ENCODE data around the gene LRMDA. TPM values are rescaled to one million over a fixed set of nuclear protein-coding genes. Genes with fewer than 3 reads are reported as not detected.

Gene LRMDA
- total and polyA plus RNA-seq, 2 donors (not counting 1 experiment from before 2014, with no cell fraction given), result 0.12 TPM; not detected in 1

DNA sequence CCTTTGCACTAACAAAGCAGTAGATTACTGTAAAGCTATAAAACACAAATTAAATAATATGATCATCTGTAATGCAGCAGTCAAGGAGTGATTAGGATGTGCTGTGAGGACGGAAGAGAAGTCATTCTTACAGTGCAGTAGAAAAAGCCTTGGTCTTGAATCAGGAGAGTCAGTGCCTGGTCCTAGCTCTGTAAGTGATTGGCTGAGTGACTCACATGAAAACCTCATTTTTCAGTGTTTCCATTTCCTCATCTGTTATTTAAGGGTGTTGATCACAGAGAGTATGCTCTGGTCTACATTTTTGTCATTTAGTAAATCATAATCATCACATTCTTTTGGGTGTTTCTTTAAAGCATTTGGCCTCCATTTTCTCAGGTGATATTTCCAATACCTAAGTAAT is 717.8 kb downstream of the LRMDA start:
- no peak overlapping the region for H3K4me3 ChIP-seq (ENCODE audit: control extremely low read depth in 1 of 5, extremely low read depth in 1 of 5, insufficient read depth in 1 of 5, low read depth in 2 of 5, low read length in 4 of 5)
- no peak for ATAC-seq (ENCODE audit: low read depth)

DNA sequence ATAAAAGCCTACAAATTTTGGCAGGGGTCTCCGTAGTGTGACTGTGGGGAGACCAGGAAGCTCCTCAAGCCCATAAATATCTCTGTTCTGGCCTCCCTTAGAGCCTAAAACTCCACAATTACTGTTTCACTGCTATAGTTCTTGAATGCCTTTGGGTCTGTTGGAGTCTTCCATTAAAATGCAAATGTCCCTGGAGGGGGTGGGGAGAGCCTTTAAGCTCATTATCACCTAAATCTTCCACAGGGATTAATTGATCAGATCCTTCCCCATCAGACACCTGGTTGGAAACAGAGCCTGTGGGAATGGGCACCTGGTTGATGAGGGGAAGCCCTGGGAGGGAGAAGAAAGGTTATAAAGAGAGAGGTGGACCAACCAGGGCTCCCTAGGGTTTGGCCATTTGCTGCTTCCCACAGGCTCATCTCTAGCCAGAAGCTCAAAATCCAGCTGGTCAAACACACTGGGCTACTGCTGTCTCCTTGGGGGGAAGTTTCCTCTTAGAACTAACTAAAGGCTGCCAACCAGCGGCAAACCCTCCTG is 718.2 kb downstream of the LRMDA start:
- ATAC-seq (ENCODE audit: low read depth) (no peak), DNase-seq (no peak)
- no peak overlapping the region for H3K9ac ChIP-seq (ENCODE audit: low read length)
- no peak overlapping the region for H2AFZ ChIP-seq (ENCODE audit: insufficient read depth, low read depth, low read length, poor library complexity, severe bottlenecking)
- H3K4me2 ChIP-seq (replicated peaks; ENCODE audit: low read depth, low read length, poor library complexity, severe bottlenecking), result no peak overlapping the region
- no peaks in the 10 kb centered on the region for H3K79me2 ChIP-seq (ENCODE audit: control insufficient read depth, insufficient read depth, low read length)
- H3K36me3 ChIP-seq (replicated peaks in 1 of 2; ENCODE audit: control extremely low read depth in 1 of 2, control insufficient read depth in 1 of 2, extremely low read depth in 1 of 2, insufficient read depth in 2 of 2, low read length in 1 of 2), result no peaks in the 10 kb centered on the region
- H3K9me3 ChIP-seq (ENCODE audit: control extremely low read depth in 1 of 3, control insufficient read depth in 2 of 3, insufficient read depth in 1 of 3, low read length in 2 of 3), result peaks cover 0 to 10% (median 2%) of the 10 kb centered on the region in 3 donors
- ChIA-PET POLR2A (no interaction called here), CTCF (no interaction called here)
- no peak for TF ChIP-seq EZH2 (IDR thresholded peaks at IDR 0.05; ENCODE audit: borderline replicate concordance, insufficient read depth, low read depth, low read length, poor library complexity, severe bottlenecking)
- no peaks in the 10 kb centered on the region for H4K20me1 ChIP-seq (ENCODE audit: control insufficient read depth, insufficient read depth, low read length, poor library complexity, severe bottlenecking)
- H3K4me1 Mint-ChIP-seq, result no peaks in the 10 kb centered on the region
- no peaks in the 10 kb centered on the region for H3K27me3 ChIP-seq (replicated peaks in 1 of 4; ENCODE audit: control extremely low read depth in 1 of 4, control insufficient read depth in 3 of 4, insufficient read depth in 4 of 4, low read length in 3 of 4)
- intact Hi-C loops (cut with micrococcal nuclease), result no loop called here
- no peak overlapping the region for H3K4me3 Mint-ChIP-seq
- no peak overlapping the region for H3K27ac Mint-ChIP-seq
- H3K27ac ChIP-seq (ENCODE audit: low read length in 2 of 2), result no peak overlapping the region
- no peak overlapping the region for H3K4me3 ChIP-seq (ENCODE audit: control extremely low read depth in 1 of 5, extremely low read depth in 1 of 5, insufficient read depth in 1 of 5, low read depth in 2 of 5, low read length in 4 of 5)
- H3K4me1 ChIP-seq (ENCODE audit: control insufficient read depth in 2 of 2, insufficient read depth in 2 of 2, low read length in 2 of 2), result no peaks in the 10 kb centered on the region
- H3K9me3 Mint-ChIP-seq (ENCODE audit: insufficient read depth), result no peaks in the 10 kb centered on the region
- 100% methylated on average over 1 of the region's 2 CpGs for WGBS (ENCODE audit: insufficient coverage)
- no peaks in the 10 kb centered on the region for H3K27me3 Mint-ChIP-seq

More for the DNA sequence above, 717.8 kb downstream of the LRMDA start:
- no peak for DNase-seq
- no peak for TF ChIP-seq EZH2 (IDR thresholded peaks at IDR 0.05; ENCODE audit: borderline replicate concordance, insufficient read depth, low read depth, low read length, poor library complexity, severe bottlenecking)
- TF ChIP-seq, protein P1, sequence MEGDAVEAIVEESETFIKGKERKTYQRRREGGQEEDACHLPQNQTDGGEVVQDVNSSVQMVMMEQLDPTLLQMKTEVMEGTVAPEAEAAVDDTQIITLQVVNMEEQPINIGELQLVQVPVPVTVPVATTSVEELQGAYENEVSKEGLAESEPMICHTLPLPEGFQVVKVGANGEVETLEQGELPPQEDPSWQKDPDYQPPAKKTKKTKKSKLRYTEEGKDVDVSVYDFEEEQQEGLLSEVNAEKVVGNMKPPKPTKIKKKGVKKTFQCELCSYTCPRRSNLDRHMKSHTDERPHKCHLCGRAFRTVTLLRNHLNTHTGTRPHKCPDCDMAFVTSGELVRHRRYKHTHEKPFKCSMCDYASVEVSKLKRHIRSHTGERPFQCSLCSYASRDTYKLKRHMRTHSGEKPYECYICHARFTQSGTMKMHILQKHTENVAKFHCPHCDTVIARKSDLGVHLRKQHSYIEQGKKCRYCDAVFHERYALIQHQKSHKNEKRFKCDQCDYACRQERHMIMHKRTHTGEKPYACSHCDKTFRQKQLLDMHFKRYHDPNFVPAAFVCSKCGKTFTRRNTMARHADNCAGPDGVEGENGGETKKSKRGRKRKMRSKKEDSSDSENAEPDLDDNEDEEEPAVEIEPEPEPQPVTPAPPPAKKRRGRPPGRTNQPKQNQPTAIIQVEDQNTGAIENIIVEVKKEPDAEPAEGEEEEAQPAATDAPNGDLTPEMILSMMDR (IDR thresholded peaks at IDR 0.05), result no peak
- Histone ChIP-seq H3K27ac (ENCODE audit: low read length in 2 of 2) (no peak overlapping the region), H3K36me3 (replicated peaks in 1 of 2; ENCODE audit: control extremely low read depth in 1 of 2, control insufficient read depth in 1 of 2, extremely low read depth in 1 of 2, insufficient read depth in 2 of 2, low read length in 1 of 2) (no peaks in the 10 kb centered on the region), H4K20me1 (ENCODE audit: control insufficient read depth, insufficient read depth, low read length, poor library complexity, severe bottlenecking) (no peaks in the 10 kb centered on the region), H3K9ac (ENCODE audit: low read length) (no peak overlapping the region), H3K79me2 (ENCODE audit: control insufficient read depth, insufficient read depth, low read length) (no peaks in the 10 kb centered on the region), H3K27me3 (replicated peaks in 1 of 4; ENCODE audit: control extremely low read depth in 1 of 4, control insufficient read depth in 3 of 4, insufficient read depth in 4 of 4, low read length in 3 of 4) (no peaks in the 10 kb centered on the region), H3K4me1 (ENCODE audit: control insufficient read depth in 2 of 2, insufficient read depth in 2 of 2, low read length in 2 of 2) (no peaks in the 10 kb centered on the region), H3K4me2 (replicated peaks; ENCODE audit: low read depth, low read length, poor library complexity, severe bottlenecking) (no peak overlapping the region), H3K9me3 (ENCODE audit: control extremely low read depth in 1 of 3, control insufficient read depth in 2 of 3, insufficient read depth in 1 of 3, low read length in 2 of 3) (peaks cover 0 to 10% (median 2%) of the 10 kb centered on the region in 3 donors), H2AFZ (ENCODE audit: insufficient read depth, low read depth, low read length, poor library complexity, severe bottlenecking) (no peak overlapping the region)
- ChIA-PET POLR2A (no interaction called here), CTCF (no interaction called here)
- Mint-ChIP-seq H3K4me3 (no peak overlapping the region), H3K27me3 (no peaks in the 10 kb centered on the region), H3K4me1 (no peaks in the 10 kb centered on the region), H3K9me3 (ENCODE audit: insufficient read depth) (no peaks in the 10 kb centered on the region), H3K27ac (no peak overlapping the region)
- WGBS (ENCODE audit: insufficient coverage), result no CpG with 5 or more reads among the region's 1 CpG
- intact Hi-C loops (cut with micrococcal nuclease), result no loop called here
